Neural progenitor cell (in vitro differentiated cells): Measurements from ENCODE around the gene TMEM254.

Experiments
- CTCF ChIP-seq: fragments of 200-600 bp; sonication (generic); IDR thresholded peaks from 2 replicates; pipeline ENCODE4 v1.5.1; 2017; ENCODE audit warnings: antibody characterized with exemption, mild to moderate bottlenecking
- EZH2 ChIP-seq: fragments of 200-600 bp; sonication (generic); IDR thresholded peaks from 2 replicates; pipeline ENCODE4 v1.6.1; 2017; ENCODE audit warnings: antibody characterized with exemption, mild to moderate bottlenecking, moderate library complexity

- TF ChIP-seq CTCF (no peak), EZH2 (no peak)
Observed at GRCh38 chr10:80126876-80127275, 48.4 kb downstream of the TMEM254 start.
